NT2/D1 (cell line): ENCODE results near the gene SH3RF2.

Experiments
- YY1 ChIP-seq: IDR thresholded peaks from 2 replicates; pipeline ENCODE4 v1.6.1; 2011; ENCODE audit not compliant: insufficient read length, insufficient read depth
- ZNF274 ChIP-seq: IDR thresholded peaks from 2 replicates; pipeline ENCODE4 v1.6.1; 2011; ENCODE audit warnings: mild to moderate bottlenecking, low read depth, low read length

- TF ChIP-seq ZNF274: no peak
- TF ChIP-seq YY1: no peak
These were observed 72.6 kb downstream of the SH3RF2 start for GRCh38 chr5:146009020-146009419.
